Neural crest cell (in vitro differentiated cells): ENCODE measurements around the gene TNP1. TPM values are rescaled to one million over a fixed set of nuclear protein-coding genes. Genes with fewer than 3 reads are reported as not detected.

Experiments used
- DNase-seq: peaks from one replicate; pipeline ENCODE4 v3.0.0; 2021; ENCODE audit warnings: low read depth, mixed read lengths, low spot score
- H3K27ac Mint-ChIP-seq: one replicate; pipeline ENCODE4 v1.8.0; 2021; ENCODE audit warnings: mild to moderate bottlenecking, mixed read lengths; ENCODE audit not compliant: unreplicated experiment
- H3K27me3 Mint-ChIP-seq: 2 replicates; pipeline ENCODE4 v1.8.0; 2021; ENCODE audit warnings: low read depth, mild to moderate bottlenecking, mixed read lengths
- H3K36me3 Mint-ChIP-seq: 2 replicates; pipeline ENCODE4 v1.8.0; 2021; ENCODE audit warnings: low read depth, mild to moderate bottlenecking, mixed read lengths
- H3K4me1 Mint-ChIP-seq: 2 replicates; pipeline ENCODE4 v1.8.0; 2021; ENCODE audit warnings: mixed read lengths
- H3K4me3 Mint-ChIP-seq: one replicate; pipeline ENCODE4 v1.8.0; 2021; ENCODE audit warnings: mild to moderate bottlenecking, mixed read lengths
- H3K9me3 Mint-ChIP-seq: 2 replicates; pipeline ENCODE4 v1.8.0; 2021; ENCODE audit warnings: mixed read lengths
- total RNA-seq: library from RNA; stranded (reverse); gene quantifications from 2 replicates; pipeline ENCODE4 v1.2.1, GENCODE V29; 2021
- TF ChIP-seq, protein P1 (sequence below): fragments of 200-600 bp; sonication (generic); conservative IDR thresholded peaks from 2 replicates; pipeline ENCODE4 v1.5.0; 2021; ENCODE audit warnings: antibody characterized with exemption, mild to moderate bottlenecking

Gene TNP1
- total RNA-seq, 1 donor from 2014 or later = not detected

DNA sequence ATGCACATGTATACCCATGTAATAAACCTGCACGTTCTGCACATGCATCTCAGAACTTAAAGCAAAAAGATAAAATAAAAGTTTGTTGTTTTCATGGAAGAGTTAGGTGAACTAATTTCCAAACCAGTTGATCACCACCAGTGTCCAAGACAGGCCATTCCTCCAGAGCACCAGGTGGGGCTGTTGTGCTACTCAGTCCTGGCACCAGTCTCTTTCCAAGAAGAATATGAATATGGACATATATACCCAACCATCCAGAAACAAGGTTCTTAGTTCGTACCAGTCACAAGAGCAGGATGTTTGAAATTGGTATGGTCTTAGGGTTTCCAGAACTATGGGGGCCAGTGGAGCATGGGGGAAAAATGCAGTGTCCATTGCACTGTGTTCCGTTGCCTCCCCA, 17.2 kb upstream of the TNP1 start:
- TF ChIP-seq, protein P1, sequence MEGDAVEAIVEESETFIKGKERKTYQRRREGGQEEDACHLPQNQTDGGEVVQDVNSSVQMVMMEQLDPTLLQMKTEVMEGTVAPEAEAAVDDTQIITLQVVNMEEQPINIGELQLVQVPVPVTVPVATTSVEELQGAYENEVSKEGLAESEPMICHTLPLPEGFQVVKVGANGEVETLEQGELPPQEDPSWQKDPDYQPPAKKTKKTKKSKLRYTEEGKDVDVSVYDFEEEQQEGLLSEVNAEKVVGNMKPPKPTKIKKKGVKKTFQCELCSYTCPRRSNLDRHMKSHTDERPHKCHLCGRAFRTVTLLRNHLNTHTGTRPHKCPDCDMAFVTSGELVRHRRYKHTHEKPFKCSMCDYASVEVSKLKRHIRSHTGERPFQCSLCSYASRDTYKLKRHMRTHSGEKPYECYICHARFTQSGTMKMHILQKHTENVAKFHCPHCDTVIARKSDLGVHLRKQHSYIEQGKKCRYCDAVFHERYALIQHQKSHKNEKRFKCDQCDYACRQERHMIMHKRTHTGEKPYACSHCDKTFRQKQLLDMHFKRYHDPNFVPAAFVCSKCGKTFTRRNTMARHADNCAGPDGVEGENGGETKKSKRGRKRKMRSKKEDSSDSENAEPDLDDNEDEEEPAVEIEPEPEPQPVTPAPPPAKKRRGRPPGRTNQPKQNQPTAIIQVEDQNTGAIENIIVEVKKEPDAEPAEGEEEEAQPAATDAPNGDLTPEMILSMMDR = no peak
- peaks cover 6% of the 10 kb centered on the region for H3K4me1 Mint-ChIP-seq
- H3K9me3 Mint-ChIP-seq = peaks cover 8% of the 10 kb centered on the region
- H3K36me3 Mint-ChIP-seq = no peaks in the 10 kb centered on the region
- no peak for DNase-seq
- no peak overlapping the region for H3K27ac Mint-ChIP-seq
- H3K4me3 Mint-ChIP-seq = no peak overlapping the region
- no peaks in the 10 kb centered on the region for H3K27me3 Mint-ChIP-seq

DNA sequence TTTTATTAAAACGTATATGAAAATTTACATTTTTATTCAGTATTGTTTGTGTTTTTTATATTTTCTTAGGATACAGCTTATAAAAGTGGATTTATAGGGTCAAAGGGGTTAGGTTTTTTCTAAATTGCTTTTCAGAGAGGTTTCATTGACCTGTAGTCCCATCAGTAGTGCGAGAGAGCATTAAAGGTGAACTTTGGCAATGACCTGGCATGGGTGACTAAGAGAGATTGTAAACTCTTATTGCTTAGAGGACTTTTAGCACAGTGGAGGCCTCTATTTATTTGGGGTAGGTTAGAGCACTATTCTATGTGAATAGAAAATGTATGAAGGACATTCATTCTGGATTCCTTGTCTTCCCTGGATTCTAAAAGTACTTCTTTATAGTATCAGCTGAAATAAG, 16.0 kb upstream of the TNP1 start:
- no peak overlapping the region for H3K4me3 Mint-ChIP-seq
- no peak overlapping the region for H3K27ac Mint-ChIP-seq
- H3K36me3 Mint-ChIP-seq = no peaks in the 10 kb centered on the region
- H3K27me3 Mint-ChIP-seq = no peaks in the 10 kb centered on the region
- peaks cover 9% of the 10 kb centered on the region for H3K4me1 Mint-ChIP-seq
- H3K9me3 Mint-ChIP-seq = peaks cover 8% of the 10 kb centered on the region
- TF ChIP-seq, protein P1 = no peak
- no peak for DNase-seq

DNA sequence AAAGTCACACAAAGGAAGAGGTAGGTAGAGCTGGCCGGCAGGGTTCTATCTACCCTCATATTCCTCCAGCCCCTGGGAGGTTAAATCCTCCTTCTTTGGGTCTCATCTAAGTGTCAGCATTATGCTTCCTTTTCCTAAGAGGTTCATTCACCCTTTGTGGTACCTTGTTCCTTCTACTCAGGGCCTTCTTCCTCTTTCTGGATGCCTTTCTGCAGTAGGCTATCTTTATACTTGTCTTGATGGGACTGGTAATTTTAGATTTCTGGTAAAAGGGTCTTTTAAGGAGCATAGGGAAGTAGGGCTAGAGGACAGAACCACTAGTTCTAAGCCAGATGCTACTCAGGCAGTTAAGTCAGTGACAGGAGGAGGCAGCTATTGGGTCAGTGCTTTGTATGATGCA, 13.7 kb upstream of the TNP1 start:
- H3K27ac Mint-ChIP-seq = no peak overlapping the region
- TF ChIP-seq, protein P1 = no peak
- no peaks in the 10 kb centered on the region for H3K27me3 Mint-ChIP-seq
- H3K36me3 Mint-ChIP-seq = no peaks in the 10 kb centered on the region
- no peak overlapping the region for H3K4me3 Mint-ChIP-seq
- peaks cover 9% of the 10 kb centered on the region for H3K4me1 Mint-ChIP-seq
- H3K9me3 Mint-ChIP-seq = peaks cover 8% of the 10 kb centered on the region
- DNase-seq = no peak

DNA sequence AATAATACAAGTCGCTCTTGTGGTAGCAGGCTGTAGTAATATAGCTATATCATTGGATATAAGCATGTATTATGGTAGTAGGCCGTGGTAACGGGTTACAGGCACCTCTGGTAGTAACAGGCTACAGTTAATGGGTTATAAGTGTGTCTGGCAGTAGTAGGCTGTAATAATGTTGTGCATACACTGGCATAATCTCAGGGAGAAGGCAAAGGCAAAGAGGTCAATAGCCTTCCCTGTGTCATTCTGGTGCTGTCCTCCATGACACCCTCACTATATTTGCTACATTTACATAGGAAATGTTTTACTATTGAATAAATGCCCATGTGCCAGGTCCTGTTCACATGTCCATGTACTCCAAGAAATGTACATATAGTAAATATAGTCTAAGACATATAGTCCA, 12.8 kb upstream of the TNP1 start:
- Mint-ChIP-seq H3K36me3 (no peaks in the 10 kb centered on the region), H3K9me3 (peaks cover 8% of the 10 kb centered on the region), H3K4me1 (peaks cover 9% of the 10 kb centered on the region), H3K4me3 (no peak overlapping the region), H3K27ac (no peak overlapping the region), H3K27me3 (no peaks in the 10 kb centered on the region)
- no peak for DNase-seq
- TF ChIP-seq, protein P1 = no peak

DNA sequence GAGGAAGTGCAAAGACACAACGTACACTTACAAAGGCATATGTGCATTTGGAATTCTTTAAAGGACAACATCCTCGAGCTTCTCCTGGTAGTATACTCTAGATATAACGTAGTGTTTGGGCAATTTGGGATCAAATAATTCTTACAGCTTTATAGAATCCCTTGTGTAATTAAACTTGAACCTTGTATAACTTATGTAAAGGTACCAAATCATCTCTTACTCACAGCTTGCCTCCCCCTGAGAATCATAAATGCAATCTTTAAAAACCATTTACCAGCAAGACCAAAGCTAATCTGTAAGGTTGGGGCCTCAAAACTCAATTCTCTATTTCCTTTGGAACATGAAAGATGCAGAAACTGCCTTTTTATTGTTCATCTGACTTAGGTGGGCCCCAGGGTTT, 12.2 kb upstream of the TNP1 start:
- H3K27ac Mint-ChIP-seq = no peak overlapping the region
- H3K27me3 Mint-ChIP-seq = no peaks in the 10 kb centered on the region
- no peak overlapping the region for H3K4me3 Mint-ChIP-seq
- TF ChIP-seq, protein P1 = no peak
- H3K9me3 Mint-ChIP-seq = peaks cover 12% of the 10 kb centered on the region
- no peak for DNase-seq
- peaks cover 2% of the 10 kb centered on the region for H3K36me3 Mint-ChIP-seq
- H3K4me1 Mint-ChIP-seq = peaks cover 9% of the 10 kb centered on the region

DNA sequence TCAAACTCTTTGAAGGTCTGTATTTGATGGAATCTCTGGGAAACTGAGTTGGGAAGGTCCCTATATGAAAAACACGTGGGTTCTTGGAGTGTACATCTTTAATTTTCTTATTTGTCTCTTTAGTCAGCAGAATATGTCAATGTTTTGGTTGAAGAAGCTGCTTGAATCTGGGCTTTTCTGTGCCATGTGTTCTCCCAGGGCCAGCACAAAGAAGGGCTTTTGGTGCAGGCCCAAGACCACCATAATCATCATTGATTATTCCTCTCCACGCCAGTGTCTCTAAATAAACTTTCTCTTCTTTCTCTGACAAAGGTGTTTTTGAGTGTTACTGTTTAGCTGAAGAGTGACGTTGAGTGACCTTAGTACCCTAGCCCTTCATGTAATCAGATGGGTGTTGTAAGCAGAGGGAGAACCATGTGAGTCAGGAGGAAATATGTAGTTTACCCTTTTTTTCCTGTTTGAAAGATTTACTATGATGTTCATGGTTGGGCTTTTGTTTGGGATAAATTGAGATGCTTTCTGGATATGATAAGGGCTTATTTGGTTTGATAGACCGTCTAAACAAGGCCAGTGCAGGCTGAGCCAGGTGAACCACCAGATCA, 11.6 kb upstream of the TNP1 start:
- TF ChIP-seq, protein P1 = no peak
- Mint-ChIP-seq H3K4me3 (no peak overlapping the region), H3K27me3 (no peaks in the 10 kb centered on the region), H3K27ac (no peak overlapping the region), H3K4me1 (peaks cover 8% of the 10 kb centered on the region), H3K9me3 (peaks cover 16% of the 10 kb centered on the region), H3K36me3 (peaks cover 5% of the 10 kb centered on the region)
- DNase-seq = no peak
